ENCODE data around the gene ANKRD34A.
"Not testable (repeated sequence)": the region's sequence is repeated elsewhere in the genome, so short reads cannot be mapped to it uniquely, and the experiment has no call there.

ANKRD34A gene

DNA sequence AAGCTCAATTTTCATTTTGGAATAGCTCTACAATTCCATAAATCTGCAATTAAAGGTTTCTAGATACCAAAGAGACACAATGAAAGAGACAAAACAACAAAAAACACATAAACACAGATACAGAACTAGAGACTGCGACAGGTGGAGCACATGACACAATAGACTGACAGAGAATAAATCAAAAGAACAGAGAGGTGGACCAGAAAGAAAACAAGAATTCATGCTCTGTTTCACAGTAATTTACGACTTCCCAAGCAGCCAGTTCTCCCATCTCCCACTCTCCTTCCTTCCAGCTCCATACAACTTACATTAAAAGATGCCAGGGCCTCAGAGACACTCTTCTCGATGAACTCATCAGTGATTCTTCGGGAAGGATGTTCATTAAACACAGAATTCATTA, 22.0 kb downstream of the ANKRD34A start:
- H3F3A ChIP-seq (ENCODE audit: insufficient read depth, low read length): no peaks in the 10 kb centered on the region
- H3K4me2 ChIP-seq (ENCODE audit: low read depth, low read length): no peak overlapping the region
- no peaks in the 10 kb centered on the region for H4K20me1 ChIP-seq (ENCODE audit: insufficient read depth, low read length)
- DNase-seq: no peak
- H3K4me3 ChIP-seq (ENCODE audit: low read length): no peak overlapping the region
- H3K4me1 ChIP-seq (ENCODE audit: low read length): no peaks in the 10 kb centered on the region
- H3K27ac ChIP-seq (ENCODE audit: low read length): no peak overlapping the region
- no peaks in the 10 kb centered on the region for H3K79me2 ChIP-seq (ENCODE audit: low read length)
- H2AFZ ChIP-seq (ENCODE audit: low read length): no peak overlapping the region
- no peaks in the 10 kb centered on the region for H3K9me2 ChIP-seq (replicated peaks; ENCODE audit: insufficient read depth, low read length)
- no peaks in the 10 kb centered on the region for H3K9me3 ChIP-seq (replicated peaks; ENCODE audit: insufficient read depth, low read length)
- no peak for TF ChIP-seq EZH2phosphoT487 (IDR thresholded peaks at IDR 0.05; ENCODE audit: low read length)
- no peak overlapping the region for H3K9ac ChIP-seq (ENCODE audit: low read length)
- no peaks in the 10 kb centered on the region for H3K27me3 ChIP-seq (replicated peaks; ENCODE audit: insufficient read depth, low read length)
- H3K36me3 ChIP-seq (replicated peaks; ENCODE audit: insufficient read depth, low read length): no peaks in the 10 kb centered on the region

GRCh38 chr1:145937436-145937835, 26.9 kb downstream of the ANKRD34A start:
- Histone ChIP-seq H3K4me3 (ENCODE audit: low read length) (no peak overlapping the region), H3K36me3 (replicated peaks; ENCODE audit: insufficient read depth, low read length) (no peaks in the 10 kb centered on the region), H3K9ac (ENCODE audit: low read length) (no peak overlapping the region), H3K9me3 (replicated peaks; ENCODE audit: insufficient read depth, low read length) (no peaks in the 10 kb centered on the region), H3K27ac (ENCODE audit: low read length) (no peak overlapping the region), H4K20me1 (ENCODE audit: insufficient read depth, low read length) (no peaks in the 10 kb centered on the region), H2AFZ (ENCODE audit: low read length) (no peak overlapping the region), H3K9me2 (replicated peaks; ENCODE audit: insufficient read depth, low read length) (no peaks in the 10 kb centered on the region), H3K4me1 (ENCODE audit: low read length) (peaks cover 20% of the 10 kb centered on the region), H3K4me2 (ENCODE audit: low read depth, low read length) (no peak overlapping the region), H3K27me3 (replicated peaks; ENCODE audit: insufficient read depth, low read length) (no peaks in the 10 kb centered on the region), H3K79me2 (ENCODE audit: low read length) (no peaks in the 10 kb centered on the region), H3F3A (ENCODE audit: insufficient read depth, low read length) (peaks cover 10% of the 10 kb centered on the region)
- DNase-seq: no peak
- TF ChIP-seq, protein P1, sequence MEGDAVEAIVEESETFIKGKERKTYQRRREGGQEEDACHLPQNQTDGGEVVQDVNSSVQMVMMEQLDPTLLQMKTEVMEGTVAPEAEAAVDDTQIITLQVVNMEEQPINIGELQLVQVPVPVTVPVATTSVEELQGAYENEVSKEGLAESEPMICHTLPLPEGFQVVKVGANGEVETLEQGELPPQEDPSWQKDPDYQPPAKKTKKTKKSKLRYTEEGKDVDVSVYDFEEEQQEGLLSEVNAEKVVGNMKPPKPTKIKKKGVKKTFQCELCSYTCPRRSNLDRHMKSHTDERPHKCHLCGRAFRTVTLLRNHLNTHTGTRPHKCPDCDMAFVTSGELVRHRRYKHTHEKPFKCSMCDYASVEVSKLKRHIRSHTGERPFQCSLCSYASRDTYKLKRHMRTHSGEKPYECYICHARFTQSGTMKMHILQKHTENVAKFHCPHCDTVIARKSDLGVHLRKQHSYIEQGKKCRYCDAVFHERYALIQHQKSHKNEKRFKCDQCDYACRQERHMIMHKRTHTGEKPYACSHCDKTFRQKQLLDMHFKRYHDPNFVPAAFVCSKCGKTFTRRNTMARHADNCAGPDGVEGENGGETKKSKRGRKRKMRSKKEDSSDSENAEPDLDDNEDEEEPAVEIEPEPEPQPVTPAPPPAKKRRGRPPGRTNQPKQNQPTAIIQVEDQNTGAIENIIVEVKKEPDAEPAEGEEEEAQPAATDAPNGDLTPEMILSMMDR (IDR thresholded peaks at IDR 0.05; ENCODE audit: low read length): no peak
- no peak for TF ChIP-seq EZH2 (optimal IDR thresholded peaks at IDR 0.05; ENCODE audit: low read depth, low read length)
- TF ChIP-seq EZH2phosphoT487 (IDR thresholded peaks at IDR 0.05; ENCODE audit: low read length): no peak

DNA sequence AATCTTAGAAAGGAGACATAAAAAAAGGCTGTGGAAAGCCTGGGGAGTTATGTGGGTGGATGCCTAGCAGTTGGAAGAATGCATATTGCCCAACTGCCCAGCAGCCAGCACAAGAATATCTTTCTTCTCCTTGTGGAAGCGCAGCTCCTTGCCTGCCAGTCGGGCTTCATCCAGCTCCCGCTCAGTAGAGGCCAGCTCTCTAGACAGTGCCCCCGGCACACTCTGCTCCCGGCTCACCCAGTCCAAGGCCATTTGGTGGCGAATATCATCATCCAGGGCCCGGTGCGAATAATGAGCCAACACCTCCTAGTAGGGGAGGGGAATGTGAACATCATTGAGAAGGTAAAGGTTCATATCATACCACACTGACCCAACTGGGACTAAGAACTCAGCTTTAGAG, 28.1 kb downstream of the ANKRD34A start:
- Histone ChIP-seq H2AFZ (ENCODE audit: low read length) (no peak overlapping the region), H3K9me2 (replicated peaks; ENCODE audit: insufficient read depth, low read length) (no peaks in the 10 kb centered on the region), H3K9ac (ENCODE audit: low read length) (no peak overlapping the region), H3K4me1 (ENCODE audit: low read length) (peaks cover 23% of the 10 kb centered on the region), H3K9me3 (replicated peaks; ENCODE audit: insufficient read depth, low read length) (no peaks in the 10 kb centered on the region), H3K79me2 (ENCODE audit: low read length) (no peaks in the 10 kb centered on the region), H3F3A (ENCODE audit: insufficient read depth, low read length) (peaks cover 10% of the 10 kb centered on the region), H3K36me3 (replicated peaks; ENCODE audit: insufficient read depth, low read length) (no peaks in the 10 kb centered on the region), H4K20me1 (ENCODE audit: insufficient read depth, low read length) (no peaks in the 10 kb centered on the region), H3K4me3 (ENCODE audit: low read length) (no peak overlapping the region), H3K27me3 (replicated peaks; ENCODE audit: insufficient read depth, low read length) (no peaks in the 10 kb centered on the region), H3K4me2 (ENCODE audit: low read depth, low read length) (no peak overlapping the region), H3K27ac (ENCODE audit: low read length) (no peak overlapping the region)
- TF ChIP-seq EZH2 (optimal IDR thresholded peaks at IDR 0.05; ENCODE audit: low read depth, low read length) (no peak), EZH2phosphoT487 (IDR thresholded peaks at IDR 0.05; ENCODE audit: low read length) (no peak)
- TF ChIP-seq, protein P1 (IDR thresholded peaks at IDR 0.05; ENCODE audit: low read length): no peak
- DNase-seq: no peak

- Histone ChIP-seq H3K79me2 (ENCODE audit: low read length) (no peaks in the 10 kb centered on the region), H3K9me3 (replicated peaks; ENCODE audit: insufficient read depth, low read length) (no peaks in the 10 kb centered on the region), H4K20me1 (ENCODE audit: insufficient read depth, low read length) (no peaks in the 10 kb centered on the region)
These were observed 28.7 kb downstream of the ANKRD34A start for GRCh38 chr1:145935708-145936107.

GRCh38 chr1:145932522-145933009, 31.8 kb downstream of the ANKRD34A start:
- Histone ChIP-seq H3K27ac (ENCODE audit: low read length) (peak overlapping the region; percentile 54; the same call in 1 of the 2 replicates), H3K4me1 (ENCODE audit: low read length) (peaks cover 23% of the 10 kb centered on the region), H3K4me2 (ENCODE audit: low read depth, low read length) (peak overlapping the region; percentile 46), H3K4me3 (ENCODE audit: low read length) (peak overlapping the region; percentile 9; the same call in 1 of the 2 replicates), H3F3A (ENCODE audit: insufficient read depth, low read length) (peaks cover 27% of the 10 kb centered on the region), H2AFZ (ENCODE audit: low read length) (peak overlapping the region; percentile 47)
- H3K36me3 ChIP-seq (replicated peaks; ENCODE audit: insufficient read depth, low read length); H3K9me2 ChIP-seq (replicated peaks; ENCODE audit: insufficient read depth, low read length); H3K9ac ChIP-seq (ENCODE audit: low read length); H3K9me3 ChIP-seq (replicated peaks; ENCODE audit: insufficient read depth, low read length); H3K79me2 ChIP-seq (ENCODE audit: low read length); H3K27me3 ChIP-seq (replicated peaks; ENCODE audit: insufficient read depth, low read length); H4K20me1 ChIP-seq (ENCODE audit: insufficient read depth, low read length): not testable (repeated sequence)
- peak; percentile 52 for DNase-seq

More at GRCh38 chr1:145935708-145936107, 28.7 kb downstream of the ANKRD34A start:
- Histone ChIP-seq H2AFZ (ENCODE audit: low read length) (no peak overlapping the region), H3K4me2 (ENCODE audit: low read depth, low read length) (no peak overlapping the region), H3K9ac (ENCODE audit: low read length) (no peak overlapping the region), H3K4me1 (ENCODE audit: low read length) (peaks cover 23% of the 10 kb centered on the region), H3K36me3 (replicated peaks; ENCODE audit: insufficient read depth, low read length) (no peaks in the 10 kb centered on the region), H3K27ac (ENCODE audit: low read length) (no peak overlapping the region), H3F3A (ENCODE audit: insufficient read depth, low read length) (peaks cover 10% of the 10 kb centered on the region), H3K4me3 (ENCODE audit: low read length) (no peak overlapping the region), H3K27me3 (replicated peaks; ENCODE audit: insufficient read depth, low read length) (no peaks in the 10 kb centered on the region), H3K9me2 (replicated peaks; ENCODE audit: insufficient read depth, low read length) (no peaks in the 10 kb centered on the region)
- TF ChIP-seq, protein P1 (IDR thresholded peaks at IDR 0.05; ENCODE audit: low read length): no peak
- no peak for TF ChIP-seq EZH2 (optimal IDR thresholded peaks at IDR 0.05; ENCODE audit: low read depth, low read length)
- TF ChIP-seq EZH2phosphoT487 (IDR thresholded peaks at IDR 0.05; ENCODE audit: low read length): no peak
- DNase-seq: no peak

Data from MM.1S (cell line).